ENCODE measurements around the gene TTBK1. TPM values are rescaled to one million over a fixed set of nuclear protein-coding genes. Genes with fewer than 3 reads are reported as not detected.

Gene TTBK1
- total RNA-seq, 1 donor from 2014 or later = 1.7 TPM

DNA sequence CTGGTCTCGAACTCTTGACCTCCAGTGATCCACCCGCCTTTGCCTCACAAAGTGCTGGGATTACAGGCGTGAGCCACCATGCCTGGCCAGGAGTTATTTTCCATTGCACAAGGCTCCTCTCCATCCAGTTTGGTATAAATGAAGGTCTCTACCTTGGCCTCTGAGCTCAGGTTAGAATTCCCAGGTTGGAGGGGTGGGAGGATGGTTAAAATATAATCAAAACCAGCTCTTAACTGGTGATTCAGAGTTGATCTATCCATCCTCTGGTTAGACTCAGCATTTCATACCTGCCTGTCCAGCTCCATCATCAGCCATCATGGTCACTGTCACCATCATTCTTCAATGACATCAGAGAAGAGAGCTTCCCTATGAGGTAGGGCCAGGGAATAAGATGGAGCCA lies 52.2 kb downstream of the TTBK1 start:
- H3F3A ChIP-seq (ENCODE audit: low read depth) = peaks cover 6% of the 10 kb centered on the region
- H4K20me1 ChIP-seq (ENCODE audit: low read depth) = no peaks in the 10 kb centered on the region
- H3K36me3 ChIP-seq = no peaks in the 10 kb centered on the region
- no peak overlapping the region for H3K9ac ChIP-seq
- no peak overlapping the region for H3K27ac ChIP-seq
- H3K4me1 ChIP-seq = peaks cover 12% of the 10 kb centered on the region
- Mint-ChIP-seq H3K36me3 (no peaks in the 10 kb centered on the region), H3K9me3 (no peaks in the 10 kb centered on the region), H3K27me3 (ENCODE audit: insufficient read depth, low read depth) (peaks cover 6% of the 10 kb centered on the region), H3K4me3 (no peak overlapping the region), H3K4me1 (peaks cover 6% of the 10 kb centered on the region), H3K27ac (no peak overlapping the region)
- DNase-seq (ENCODE audit: low spot score) = no peak
- H3K4me2 ChIP-seq = no peak overlapping the region
- H3K27me3 ChIP-seq = no peaks in the 10 kb centered on the region
- H3K4me3 ChIP-seq = no peak overlapping the region
- TF ChIP-seq, protein P1, sequence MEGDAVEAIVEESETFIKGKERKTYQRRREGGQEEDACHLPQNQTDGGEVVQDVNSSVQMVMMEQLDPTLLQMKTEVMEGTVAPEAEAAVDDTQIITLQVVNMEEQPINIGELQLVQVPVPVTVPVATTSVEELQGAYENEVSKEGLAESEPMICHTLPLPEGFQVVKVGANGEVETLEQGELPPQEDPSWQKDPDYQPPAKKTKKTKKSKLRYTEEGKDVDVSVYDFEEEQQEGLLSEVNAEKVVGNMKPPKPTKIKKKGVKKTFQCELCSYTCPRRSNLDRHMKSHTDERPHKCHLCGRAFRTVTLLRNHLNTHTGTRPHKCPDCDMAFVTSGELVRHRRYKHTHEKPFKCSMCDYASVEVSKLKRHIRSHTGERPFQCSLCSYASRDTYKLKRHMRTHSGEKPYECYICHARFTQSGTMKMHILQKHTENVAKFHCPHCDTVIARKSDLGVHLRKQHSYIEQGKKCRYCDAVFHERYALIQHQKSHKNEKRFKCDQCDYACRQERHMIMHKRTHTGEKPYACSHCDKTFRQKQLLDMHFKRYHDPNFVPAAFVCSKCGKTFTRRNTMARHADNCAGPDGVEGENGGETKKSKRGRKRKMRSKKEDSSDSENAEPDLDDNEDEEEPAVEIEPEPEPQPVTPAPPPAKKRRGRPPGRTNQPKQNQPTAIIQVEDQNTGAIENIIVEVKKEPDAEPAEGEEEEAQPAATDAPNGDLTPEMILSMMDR (IDR thresholded peaks at IDR 0.05) = no peak
- TF ChIP-seq EZH2phosphoT487 (IDR thresholded peaks at IDR 0.05) (no peak), EZH2 (IDR thresholded peaks at IDR 0.05) (no peak)
- H2AFZ ChIP-seq (replicated peaks) = no peak overlapping the region
- no peaks in the 10 kb centered on the region for H3K79me2 ChIP-seq (ENCODE audit: low read depth)
- no peaks in the 10 kb centered on the region for H3K9me3 ChIP-seq (ENCODE audit: low read depth)

DNA sequence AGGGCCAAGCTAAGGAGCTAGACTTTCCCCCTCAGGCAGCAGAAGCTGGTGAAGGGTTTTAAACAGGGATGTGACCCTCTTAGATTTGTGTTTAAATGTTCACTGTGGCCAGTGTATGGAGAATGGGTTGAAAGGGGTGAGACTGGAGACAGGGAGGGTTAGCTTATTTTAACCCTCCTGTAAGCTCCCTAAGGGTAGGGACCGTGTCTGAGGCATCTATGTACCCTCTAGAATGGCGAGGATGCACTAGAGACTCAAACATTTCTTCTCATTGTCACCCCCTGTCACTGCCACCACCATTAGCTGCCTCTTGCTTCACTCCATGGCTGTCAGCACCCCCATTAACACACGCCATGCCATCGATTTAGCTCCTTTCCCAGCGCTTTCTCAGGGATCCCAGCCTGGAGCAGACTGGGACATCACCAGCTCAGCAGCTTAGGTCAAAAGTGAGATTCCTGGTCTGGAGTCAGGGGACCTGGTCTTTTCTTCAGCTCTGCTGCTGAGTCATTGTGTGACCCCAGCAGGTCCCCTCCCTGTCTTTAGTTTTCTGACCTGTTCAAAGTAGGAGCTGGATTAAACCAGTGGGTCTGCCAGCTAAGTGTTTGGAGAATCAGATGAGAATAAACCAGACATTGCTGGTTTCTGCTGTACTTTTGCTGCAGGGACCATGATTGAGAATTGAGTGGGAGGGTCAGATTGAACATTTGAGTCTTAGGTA lies 53.7 kb downstream of the TTBK1 start:
- peak overlapping the region; percentile 86 for H3K27ac Mint-ChIP-seq
- DNase-seq (ENCODE audit: low spot score) = peak; percentile 35
- H3K9ac ChIP-seq = no peak overlapping the region
- no peaks in the 10 kb centered on the region for H4K20me1 ChIP-seq (ENCODE audit: low read depth)
- no peak overlapping the region for H3K27ac ChIP-seq
- H3K79me2 ChIP-seq (ENCODE audit: low read depth) = no peaks in the 10 kb centered on the region
- no peak overlapping the region for H3K4me3 ChIP-seq
- H3K9me3 Mint-ChIP-seq = no peaks in the 10 kb centered on the region
- no peaks in the 10 kb centered on the region for H3K36me3 Mint-ChIP-seq
- no peak overlapping the region for H2AFZ ChIP-seq (replicated peaks)
- H3K27me3 Mint-ChIP-seq (ENCODE audit: insufficient read depth, low read depth) = peaks cover 6% of the 10 kb centered on the region
- no peak overlapping the region for H3K4me3 Mint-ChIP-seq
- H3K9me3 ChIP-seq (ENCODE audit: low read depth) = no peaks in the 10 kb centered on the region
- peak overlapping the region; percentile 54 for H3K4me2 ChIP-seq
- H3K27me3 ChIP-seq = no peaks in the 10 kb centered on the region
- TF ChIP-seq EZH2phosphoT487 (IDR thresholded peaks at IDR 0.05) (no peak), EZH2 (IDR thresholded peaks at IDR 0.05) (no peak)
- TF ChIP-seq, protein P1 (IDR thresholded peaks at IDR 0.05) = no peak
- peaks cover 12% of the 10 kb centered on the region for H3K4me1 ChIP-seq
- peaks cover 6% of the 10 kb centered on the region for H3K4me1 Mint-ChIP-seq
- no peaks in the 10 kb centered on the region for H3K36me3 ChIP-seq
- H3F3A ChIP-seq (ENCODE audit: low read depth) = peaks cover 6% of the 10 kb centered on the region

DNA sequence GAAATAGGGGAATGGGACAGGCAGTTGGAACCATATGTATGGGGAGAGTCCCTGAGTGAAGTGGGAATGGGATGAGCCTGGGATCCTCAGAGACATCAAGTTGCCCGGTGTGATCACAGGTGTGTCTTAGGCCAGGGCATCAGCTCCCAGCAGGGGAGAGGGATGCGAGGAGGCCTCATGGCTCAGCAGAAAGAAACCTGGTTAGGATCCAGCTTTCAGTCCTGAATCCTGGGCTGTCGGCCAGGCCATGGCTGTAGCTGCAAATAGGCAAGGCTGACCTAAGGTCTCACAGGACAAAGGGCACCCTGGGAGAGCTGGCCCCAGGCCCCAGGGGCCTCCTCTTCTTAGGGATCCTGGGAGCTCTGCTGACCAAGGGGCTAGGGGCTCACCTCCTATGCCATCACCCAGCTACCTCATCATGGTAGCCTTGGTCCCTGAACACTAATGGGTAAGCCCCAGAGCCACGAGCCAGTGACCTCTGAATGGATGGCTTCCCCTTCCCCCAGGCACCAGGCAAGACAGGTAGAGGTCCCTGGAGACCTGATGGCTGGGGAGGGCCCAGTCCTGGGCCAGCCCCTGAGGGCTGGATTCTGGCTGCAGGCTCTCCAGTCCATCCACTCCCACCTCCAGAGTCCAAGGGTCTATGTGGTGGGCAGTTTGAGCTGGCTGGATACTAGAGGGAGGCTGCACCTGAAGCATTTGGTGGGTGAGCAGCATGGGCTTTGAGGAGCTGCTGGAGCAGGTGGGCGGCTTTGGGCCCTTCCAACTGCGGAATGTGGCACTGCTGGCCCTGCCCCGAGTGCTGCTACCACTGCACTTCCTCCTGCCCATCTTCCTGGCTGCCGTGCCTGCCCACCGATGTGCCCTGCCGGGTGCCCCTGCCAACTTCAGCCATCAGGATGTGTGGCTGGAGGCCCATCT lies 54.6 kb downstream of the TTBK1 start, which contains the start of gene SLC22A7:
TSS of gene SLC22A7 (plus strand) at position 617 of the 921 bp plus-strand sequence. CDS start at position 716, 99 bp downstream.
- no peak within 1 kb of the TSS for H3K27ac ChIP-seq
- no peak for TF ChIP-seq EZH2 (IDR thresholded peaks at IDR 0.05)
- H4K20me1 ChIP-seq (ENCODE audit: low read depth) = no peaks in the 10 kb centered on the region
- H3K27ac Mint-ChIP-seq = no peak within 1 kb of the TSS
- H3F3A ChIP-seq (ENCODE audit: low read depth) = peaks cover 6% of the 10 kb centered on the region
- H3K36me3 ChIP-seq = no peaks in the 10 kb centered on the region
- H3K27me3 Mint-ChIP-seq (ENCODE audit: insufficient read depth, low read depth) = peaks cover 6% of the 10 kb centered on the region
- peak within 1 kb of the TSS; percentile 54 for H3K4me2 ChIP-seq
- no peaks in the 10 kb centered on the region for H3K79me2 ChIP-seq (ENCODE audit: low read depth)
- H3K4me1 ChIP-seq = peaks cover 12% of the 10 kb centered on the region
- no peak within 1 kb of the TSS for H3K9ac ChIP-seq
- H3K4me1 Mint-ChIP-seq = peaks cover 6% of the 10 kb centered on the region
- no peak within 1 kb of the TSS for H3K4me3 ChIP-seq
- no peak for DNase-seq (ENCODE audit: low spot score)
- no peaks in the 10 kb centered on the region for H3K36me3 Mint-ChIP-seq
- H3K9me3 Mint-ChIP-seq = no peaks in the 10 kb centered on the region
- no peaks in the 10 kb centered on the region for H3K9me3 ChIP-seq (ENCODE audit: low read depth)
- H3K27me3 ChIP-seq = no peaks in the 10 kb centered on the region
- H3K4me3 Mint-ChIP-seq = no peak within 1 kb of the TSS
- no peak within 1 kb of the TSS for H2AFZ ChIP-seq (replicated peaks)

Data from neural progenitor cell (in vitro differentiated cells).